HEK293 (cell line): ENCODE data around the gene URM1.

Experiments
- CTCF ChIA-PET: fragments of 350-600 bp; formaldehyde crosslinking; extraction: SDS; loops from one replicate; lab custom pipeline; 2021; ENCODE audit warnings: antibody characterized with exemption; lab: Yijun Ruan, JAX
- POLR2A ChIA-PET: fragments of 300-600 bp; formaldehyde crosslinking; extraction: SDS; loops from one replicate; lab custom pipeline; 2020; ENCODE audit warnings: antibody characterized with exemption, inconsistent platforms; lab: Yijun Ruan, JAX
- H3K27ac ChIP-seq: fragments of 200-500 bp; sonication (Bioruptor generic); 2 replicates; pipeline ENCODE4 v1.5.1; 2014; ENCODE audit warnings: low read depth, low read length, control low read depth, inconsistent platforms; ENCODE audit errors: extremely low read depth
- H3K36me3 ChIP-seq, 2 experiments: fragments of 200-500 bp in 1 of 2; sonication (Bioruptor generic) in 1 of 2; 1 replicate in 1 of 2; 2 replicates in 1 of 2; pipeline ENCODE4 v1.5.1; 2014 to 2017; ENCODE audit warnings: inconsistent platforms in 2 of 2, low read length in 2 of 2; ENCODE audit not compliant: control insufficient read depth in 2 of 2, insufficient read depth in 1 of 2
- H3K4me1 ChIP-seq: fragments of 200-500 bp; sonication (Bioruptor generic); 2 replicates; pipeline ENCODE4 v1.5.1; 2014; ENCODE audit warnings: mild to moderate bottlenecking, low read length, inconsistent platforms; ENCODE audit not compliant: control insufficient read depth, insufficient read depth
- H3K4me3 ChIP-seq: 2 replicates; pipeline ENCODE4 v1.5.1; 2011; ENCODE audit warnings: low read depth, mild to moderate bottlenecking, control low read depth, low read length, moderate library complexity
- H3K9me3 ChIP-seq: fragments of 200-500 bp; sonication (Bioruptor generic); 2 replicates; pipeline ENCODE4 v1.5.1; 2014; ENCODE audit warnings: low read depth, low read length, inconsistent platforms; ENCODE audit not compliant: control insufficient read depth, insufficient read depth
- BCL11B ChIP-seq: fragments of 450-650 bp; formaldehyde crosslinking; IDR thresholded peaks from 2 replicates; pipeline ENCODE4 v1.5.1; 2016; ENCODE audit warnings: low read depth, missing biosample characterization, missing genetic modification characterization
- GLIS2 ChIP-seq: fragments of 450-650 bp; formaldehyde crosslinking; IDR thresholded peaks from 2 replicates; pipeline ENCODE4 v1.5.1; 2016; ENCODE audit warnings: missing biosample characterization, missing genetic modification characterization
- HIC1 ChIP-seq: fragments of 450-650 bp; formaldehyde crosslinking; IDR thresholded peaks from 2 replicates; pipeline ENCODE4 v1.5.1; 2016; ENCODE audit warnings: missing biosample characterization, missing genetic modification characterization
- TCF7L2 ChIP-seq: IDR thresholded peaks from 2 replicates; pipeline ENCODE4 v1.6.1; 2011; ENCODE audit warnings: low read depth, mild to moderate bottlenecking, inconsistent platforms, low read length, moderate library complexity, borderline replicate concordance
- ZBTB21 ChIP-seq: fragments of 450-650 bp; formaldehyde crosslinking; IDR thresholded peaks from 2 replicates; pipeline ENCODE4 v1.5.1; 2017; ENCODE audit warnings: missing biosample characterization, missing genetic modification characterization
- ZBTB6 ChIP-seq: fragments of 450-650 bp; formaldehyde crosslinking; IDR thresholded peaks from 2 replicates; pipeline ENCODE4 v1.5.1; 2017; ENCODE audit warnings: missing biosample characterization, missing genetic modification characterization
- ZBTB7A ChIP-seq: fragments of 450-650 bp; formaldehyde crosslinking; IDR thresholded peaks from 2 replicates; pipeline ENCODE4 v1.5.1; 2016; ENCODE audit warnings: low read depth, missing biosample characterization, missing genetic modification characterization
- ZFP3 ChIP-seq: fragments of 450-650 bp; formaldehyde crosslinking; IDR thresholded peaks from 2 replicates; pipeline ENCODE4 v1.5.1; 2016; ENCODE audit warnings: low read depth, missing biosample characterization, missing genetic modification characterization
- ZFP69B ChIP-seq: fragments of 450-650 bp; formaldehyde crosslinking; IDR thresholded peaks from 2 replicates; pipeline ENCODE4 v1.5.1; 2016; ENCODE audit warnings: missing biosample characterization, missing genetic modification characterization
- ZNF121 ChIP-seq: fragments of 450-650 bp; formaldehyde crosslinking; IDR thresholded peaks from 2 replicates; pipeline ENCODE4 v1.5.1; 2016; ENCODE audit warnings: missing biosample characterization, missing genetic modification characterization
- ZNF184 ChIP-seq: fragments of 450-650 bp; IDR thresholded peaks from 2 replicates; pipeline ENCODE4 v1.5.1; 2018; ENCODE audit warnings: missing biosample characterization, mild to moderate bottlenecking, missing genetic modification characterization
- ZNF324 ChIP-seq: fragments of 450-650 bp; formaldehyde crosslinking; IDR thresholded peaks from 2 replicates; pipeline ENCODE4 v1.5.1; 2016; ENCODE audit warnings: missing biosample characterization, missing genetic modification characterization
- ZNF529 ChIP-seq: fragments of 450-650 bp; formaldehyde crosslinking; IDR thresholded peaks from 2 replicates; pipeline ENCODE4 v1.5.1; 2017; ENCODE audit warnings: missing genetic modification characterization, missing biosample characterization; ENCODE audit not compliant: insufficient replicate concordance
- ZNF626 ChIP-seq: fragments of 450-650 bp; sonication (Bioruptor Pico); formaldehyde crosslinking; IDR thresholded peaks from 2 replicates; pipeline ENCODE4 v1.5.1; 2018; ENCODE audit warnings: missing biosample characterization, missing genetic modification characterization, inconsistent platforms
- ZNF777 ChIP-seq: fragments of 450-650 bp; formaldehyde crosslinking; IDR thresholded peaks from 2 replicates; pipeline ENCODE4 v1.5.1; 2017; ENCODE audit warnings: missing biosample characterization, missing genetic modification characterization, borderline replicate concordance
- ZSCAN30 ChIP-seq: fragments of 450-650 bp; IDR thresholded peaks from 2 replicates; pipeline ENCODE4 v1.5.1; 2018; ENCODE audit warnings: missing biosample characterization, mild to moderate bottlenecking, missing genetic modification characterization, moderate library complexity
- TF ChIP-seq, protein P1 (sequence below): fragments of 450-650 bp; formaldehyde crosslinking; IDR thresholded peaks from 2 replicates; pipeline ENCODE4 v1.5.1; 2017; ENCODE audit warnings: missing biosample characterization, missing genetic modification characterization
- TF ChIP-seq, protein P2 (sequence below): fragments of 450-650 bp; formaldehyde crosslinking; IDR thresholded peaks from 2 replicates; pipeline ENCODE4 v1.5.1; 2017; ENCODE audit warnings: missing biosample characterization, missing genetic modification characterization

Gene URM1

GRCh38 chr9:128397831-128398230, 26.7 kb downstream of the URM1 start:
- H3K9me3 ChIP-seq: no peaks in the 10 kb centered on the region
- no peaks in the 10 kb centered on the region for H3K36me3 ChIP-seq
- ChIA-PET CTCF (interaction anchor here (0.9 to 1.0 kb wide), 2 partner anchors 23 to 35 kb away, joined by 3 read pairs; partner anchors contain the start of gene CERCAM), POLR2A (interaction anchor here (1.8 kb wide), 1 partner anchor 26 kb away, joined by 4 read pairs; the partner anchor contains the start of gene URM1)
- no peak overlapping the region for H3K27ac ChIP-seq
- H3K4me3 ChIP-seq: no peak overlapping the region
- TF ChIP-seq, protein P1, sequence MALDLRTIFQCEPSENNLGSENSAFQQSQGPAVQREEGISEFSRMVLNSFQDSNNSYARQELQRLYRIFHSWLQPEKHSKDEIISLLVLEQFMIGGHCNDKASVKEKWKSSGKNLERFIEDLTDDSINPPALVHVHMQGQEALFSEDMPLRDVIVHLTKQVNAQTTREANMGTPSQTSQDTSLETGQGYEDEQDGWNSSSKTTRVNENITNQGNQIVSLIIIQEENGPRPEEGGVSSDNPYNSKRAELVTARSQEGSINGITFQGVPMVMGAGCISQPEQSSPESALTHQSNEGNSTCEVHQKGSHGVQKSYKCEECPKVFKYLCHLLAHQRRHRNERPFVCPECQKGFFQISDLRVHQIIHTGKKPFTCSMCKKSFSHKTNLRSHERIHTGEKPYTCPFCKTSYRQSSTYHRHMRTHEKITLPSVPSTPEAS (tag by site-specific recombination): peak; percentile 70; the same call in 1 of the 2 replicates
- no peak for TF ChIP-seq ZFP69B
- no peaks in the 10 kb centered on the region for H3K4me1 ChIP-seq

DNA sequence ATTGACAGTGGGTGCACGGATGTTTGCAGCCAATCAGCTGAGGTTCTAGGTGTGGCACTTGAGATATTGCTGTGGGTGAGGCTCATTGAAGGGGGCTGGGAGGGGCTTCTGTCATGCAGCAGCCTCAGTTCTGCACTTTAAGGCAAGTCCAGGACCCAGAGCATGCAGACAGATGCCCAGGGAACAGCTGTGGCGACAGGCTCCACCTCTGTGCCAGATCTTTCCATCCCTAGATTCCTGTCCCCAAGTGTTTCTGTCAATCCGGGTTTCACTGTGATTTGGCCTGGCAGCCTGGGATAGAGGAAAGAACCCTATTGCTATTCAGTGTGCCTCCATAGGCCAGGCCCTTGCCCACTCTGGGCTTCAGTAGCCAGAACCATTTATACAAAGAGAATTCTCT, 28.7 kb downstream of the URM1 start:
- no peak for TF ChIP-seq ZNF626 (tag by site-specific recombination)
- no peak for TF ChIP-seq ZSCAN30 (tag by site-specific recombination)
- no peak for TF ChIP-seq ZNF184 (tag by site-specific recombination)
- TF ChIP-seq ZNF777 (tag by site-specific recombination): no peak
- TF ChIP-seq GLIS2: no peak
- no peak for TF ChIP-seq HIC1
- no peak for TF ChIP-seq ZBTB7A
- no peak for TF ChIP-seq ZNF529
- TF ChIP-seq, protein P2, sequence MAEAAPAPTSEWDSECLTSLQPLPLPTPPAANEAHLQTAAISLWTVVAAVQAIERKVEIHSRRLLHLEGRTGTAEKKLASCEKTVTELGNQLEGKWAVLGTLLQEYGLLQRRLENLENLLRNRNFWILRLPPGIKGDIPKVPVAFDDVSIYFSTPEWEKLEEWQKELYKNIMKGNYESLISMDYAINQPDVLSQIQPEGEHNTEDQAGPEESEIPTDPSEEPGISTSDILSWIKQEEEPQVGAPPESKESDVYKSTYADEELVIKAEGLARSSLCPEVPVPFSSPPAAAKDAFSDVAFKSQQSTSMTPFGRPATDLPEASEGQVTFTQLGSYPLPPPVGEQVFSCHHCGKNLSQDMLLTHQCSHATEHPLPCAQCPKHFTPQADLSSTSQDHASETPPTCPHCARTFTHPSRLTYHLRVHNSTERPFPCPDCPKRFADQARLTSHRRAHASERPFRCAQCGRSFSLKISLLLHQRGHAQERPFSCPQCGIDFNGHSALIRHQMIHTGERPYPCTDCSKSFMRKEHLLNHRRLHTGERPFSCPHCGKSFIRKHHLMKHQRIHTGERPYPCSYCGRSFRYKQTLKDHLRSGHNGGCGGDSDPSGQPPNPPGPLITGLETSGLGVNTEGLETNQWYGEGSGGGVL (tag by site-specific recombination): no peak
- TF ChIP-seq ZNF324 (tag by site-specific recombination): no peak
- TF ChIP-seq ZBTB21: no peak
- POLR2A ChIA-PET: interaction anchor here (0.6 kb wide), 1 partner anchor 53 kb away, joined by 4 read pairs; no protein-coding TSS in a partner anchor
- Histone ChIP-seq H3K4me1 (no peaks in the 10 kb centered on the region), H3K36me3 (no peaks in the 10 kb centered on the region), H3K9me3 (no peaks in the 10 kb centered on the region), H3K4me3 (no peak overlapping the region), H3K27ac (no peak overlapping the region)
- CTCF ChIA-PET: interaction anchor here (0.7 kb wide), 1 partner anchor 411 kb away, joined by 3 read pairs; no protein-coding TSS in a partner anchor

DNA sequence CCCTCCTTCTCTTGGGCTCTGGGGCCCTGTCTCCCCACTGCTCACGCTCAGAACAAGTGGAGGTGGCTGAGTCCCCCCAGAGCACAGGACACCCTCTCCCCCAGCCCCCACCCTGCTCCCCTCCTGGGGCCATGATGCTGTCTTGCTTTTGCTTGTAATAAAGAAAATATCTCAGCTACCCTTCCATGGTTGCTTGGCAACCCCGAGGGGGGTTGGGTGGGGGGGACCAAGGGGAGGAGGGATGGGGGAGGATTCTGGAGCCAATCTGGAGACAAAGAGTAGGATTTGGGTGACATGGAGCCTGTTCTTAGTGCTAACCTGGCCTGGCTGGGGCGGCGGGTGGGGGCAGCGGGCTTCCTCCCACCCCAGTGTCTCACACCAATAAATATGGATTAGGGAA, 33.4 kb downstream of the URM1 start:
- no peaks in the 10 kb centered on the region for H3K4me1 ChIP-seq
- H3K36me3 ChIP-seq: no peaks in the 10 kb centered on the region
- TF ChIP-seq ZFP3 (tag by site-specific recombination): no peak
- TF ChIP-seq ZNF777 (tag by site-specific recombination): no peak
- no peak for TF ChIP-seq ZNF121
- TF ChIP-seq BCL11B (tag by site-specific recombination): no peak
- no peak for TF ChIP-seq TCF7L2
- TF ChIP-seq ZBTB6 (tag by site-specific recombination): 0 out of 2 replicates have a peak, but pooled peaks have one; percentile 54
- H3K27ac ChIP-seq: no peak overlapping the region
- ChIA-PET POLR2A (no interaction called here), CTCF (interaction anchor here (0.7 kb wide), 1 partner anchor 61 kb away, joined by 3 read pairs; no protein-coding TSS in a partner anchor)
- H3K9me3 ChIP-seq: no peaks in the 10 kb centered on the region
- no peak overlapping the region for H3K4me3 ChIP-seq
